Natural killer cell (primary cell): Measurements from ENCODE around the gene SNX12. TPM values are rescaled to one million over a fixed set of nuclear protein-coding genes. Genes with fewer than 3 reads are reported as not detected.

ENCODE experiments used
- ATAC-seq, 3 donors: fragments of 150-1000 bp in 2 of 3; fragments of 200-7000 bp in 1 of 3; cut with Tn5 transposase; 1 replicate in 1 of 3; 2 replicates in 2 of 3; pipeline ENCODE4 v1.10.0; 2021; ENCODE audit warnings: mild to moderate bottlenecking in 2 of 3, moderate library complexity in 2 of 3
- DNase-seq, 2 donors: peaks; one replicate each; pipeline versions ENCODE4 v3.0.0 to v3.0.0-alpha.2; 2013 to 2021; ENCODE audit warnings: mixed read lengths in 1 of 2
- H3K27ac ChIP-seq: one replicate; pipeline ENCODE4 v1.5.1; 2013; ENCODE audit warnings: mild to moderate bottlenecking, low read length
- H3K27me3 ChIP-seq: one replicate; pipeline ENCODE4 v1.6.1; 2013; ENCODE audit warnings: low read length; ENCODE audit not compliant: control insufficient read depth, insufficient read depth
- H3K36me3 ChIP-seq: one replicate; pipeline ENCODE4 v1.6.1; 2013; ENCODE audit warnings: low read length; ENCODE audit not compliant: control insufficient read depth, insufficient read depth
- H3K4me1 ChIP-seq: one replicate; pipeline ENCODE4 v1.6.1; 2013; ENCODE audit warnings: low read length; ENCODE audit not compliant: control insufficient read depth, insufficient read depth
- H3K4me3 ChIP-seq: one replicate; pipeline ENCODE4 v1.5.1; 2013; ENCODE audit warnings: low read length
- H3K9me3 ChIP-seq: one replicate; pipeline ENCODE4 v1.6.1; 2013; ENCODE audit warnings: low read length; ENCODE audit not compliant: control insufficient read depth, insufficient read depth
- H3K27ac Mint-ChIP-seq, 2 donors: one replicate each; pipeline ENCODE4 v1.8.0; 2022; ENCODE audit warnings: mild to moderate bottlenecking in 2 of 2, mixed read lengths in 2 of 2, moderate library complexity in 1 of 2
- H3K27me3 Mint-ChIP-seq, 2 donors: one replicate each; pipeline ENCODE4 v1.8.0; 2022; ENCODE audit warnings: low read depth in 2 of 2, mixed read lengths in 2 of 2
- H3K36me3 Mint-ChIP-seq: one replicate; pipeline ENCODE4 v1.8.0; 2022; ENCODE audit warnings: mixed read lengths
- H3K4me1 Mint-ChIP-seq, 2 donors: one replicate each; pipeline ENCODE4 v1.8.0; 2022; ENCODE audit warnings: mixed read lengths in 2 of 2
- H3K4me3 Mint-ChIP-seq: one replicate; pipeline ENCODE4 v1.8.0; 2022; ENCODE audit warnings: mild to moderate bottlenecking, moderate library complexity, mixed read lengths
- H3K9me3 Mint-ChIP-seq, 2 donors: one replicate each; pipeline ENCODE4 v1.8.0; 2022; ENCODE audit warnings: mixed read lengths in 2 of 2
- CTCF ChIP-seq: fragments of 200-600 bp; IDR thresholded peaks from one replicate; pipeline ENCODE4 v1.8.0; 2022; ENCODE audit warnings: antibody characterized with exemption
- whole genome bisulfite sequencing: methylation state at CpG from one replicate; pipeline ENCODE4 v1.1.7; 2013; ENCODE audit warnings: missing lambda C conversion rate; ENCODE audit not compliant: insufficient coverage; 5-methylcytosine and 5-hydroxymethylcytosine counted together
- intact Hi-C: fragments of 100-400 bp; cut with micrococcal nuclease; formaldehyde crosslinking; loops from one replicate; pipeline ENCODE4 v1.14.2; 2022
- total RNA-seq, 4 donors: library from RNA; stranded (reverse); fragments of 120-200 nt in 1 of 4; gene quantifications; one replicate each; pipeline versions ENCODE4 v1.2.3 to v1.2.4, GENCODE V29; 2013 to 2022

The SNX12 gene
- total RNA-seq, 3 donors from 2014 or later (not counting 1 experiment from before 2014, with no cell fraction given): 36.0 to 40.1 (median 38.6) TPM

GRCh38 chrX:71067712-71068043, 456 bp downstream of the SNX12 start:
- no peaks in the 10 kb centered on the region for H3K9me3 Mint-ChIP-seq
- DNase-seq (no peak), ATAC-seq (no peak)
- H3K4me3 Mint-ChIP-seq: peak overlapping the region; percentile 96
- H3K27me3 Mint-ChIP-seq: no peaks in the 10 kb centered on the region
- Histone ChIP-seq H3K27me3 (no peaks in the 10 kb centered on the region), H3K36me3 (no peaks in the 10 kb centered on the region), H3K9me3 (no peaks in the 10 kb centered on the region), H3K4me1 (peaks cover 9% of the 10 kb centered on the region), H3K27ac (peak overlapping the region; percentile 95), H3K4me3 (peak overlapping the region; percentile 85)
- H3K27ac Mint-ChIP-seq: peak overlapping the region; percentile 88 to 97
- no peaks in the 10 kb centered on the region for H3K36me3 Mint-ChIP-seq
- 0% methylated on average over 10 of the region's 10 CpGs for WGBS
- TF ChIP-seq CTCF: no peak
- peaks cover 11 to 21% of the 10 kb centered on the region in 2 donors for H3K4me1 Mint-ChIP-seq
- intact Hi-C loops: loop anchor here (1.0 to 5.0 kb wide), 2 partner anchors 29 to 45 kb away; partner anchors contain the start of gene IL2RG

DNA sequence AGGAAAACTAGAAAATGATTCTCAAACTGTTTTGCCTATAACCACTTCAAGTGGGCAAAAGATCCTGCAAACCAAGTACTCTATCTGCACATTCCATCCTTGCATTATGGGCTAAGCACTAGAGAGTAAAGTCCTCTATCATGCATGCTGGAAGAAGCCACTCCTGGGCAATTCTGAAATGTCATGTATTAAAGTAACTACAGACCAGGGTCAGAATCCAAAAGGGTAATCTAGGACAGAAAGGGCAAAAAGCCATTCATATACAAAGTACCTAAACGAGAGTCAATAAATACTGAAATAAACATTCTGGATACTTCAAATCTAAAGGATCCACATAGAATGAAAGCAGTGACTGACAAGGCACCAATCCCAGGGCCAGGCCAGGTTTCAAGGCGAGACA, 1.0 kb downstream of the SNX12 start:
- no peak for DNase-seq
- no peaks in the 10 kb centered on the region for H3K27me3 ChIP-seq
- Mint-ChIP-seq H3K4me3 (peak overlapping the region; percentile 96), H3K9me3 (no peaks in the 10 kb centered on the region), H3K4me1 (peaks cover 11 to 21% of the 10 kb centered on the region in 2 donors), H3K36me3 (no peaks in the 10 kb centered on the region), H3K27ac (peak overlapping the region; percentile 88 to 97), H3K27me3 (no peaks in the 10 kb centered on the region)
- peak overlapping the region; percentile 95 for H3K27ac ChIP-seq
- WGBS: 23% methylated on average over 2 of the region's 2 CpGs
- H3K4me3 ChIP-seq: peak overlapping the region; percentile 85
- intact Hi-C loops: loop anchor here (5.0 kb wide), 1 partner anchor 45 kb away; the partner anchor contains the start of gene IL2RG
- no peak for ATAC-seq
- peaks cover 9% of the 10 kb centered on the region for H3K4me1 ChIP-seq
- no peaks in the 10 kb centered on the region for H3K9me3 ChIP-seq
- no peak for TF ChIP-seq CTCF
- H3K36me3 ChIP-seq: no peaks in the 10 kb centered on the region

DNA sequence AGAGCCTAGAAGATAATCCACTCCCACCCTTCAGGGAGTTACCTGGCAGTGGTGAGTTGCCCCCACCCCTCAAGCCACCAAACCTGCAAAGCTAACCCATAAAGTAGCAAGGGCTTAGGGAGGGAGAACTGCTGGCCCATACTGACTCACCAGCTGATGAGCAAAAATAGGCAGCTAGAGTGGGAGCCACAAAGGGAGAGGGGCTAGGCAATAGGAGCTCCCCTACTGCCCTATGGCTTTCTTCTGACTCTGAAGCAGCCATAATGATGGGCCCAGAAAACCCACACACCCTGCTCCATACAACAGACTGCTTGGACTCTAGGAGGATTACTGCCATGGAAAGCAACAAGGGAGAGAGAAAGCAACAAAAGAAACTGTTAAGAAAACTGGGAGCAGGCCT, 8.0 kb downstream of the SNX12 start:
- peaks cover 20 to 29% of the 10 kb centered on the region in 2 donors for H3K4me1 Mint-ChIP-seq
- Histone ChIP-seq H3K4me1 (peaks cover 3% of the 10 kb centered on the region), H3K27me3 (no peaks in the 10 kb centered on the region), H3K9me3 (no peaks in the 10 kb centered on the region), H3K36me3 (peaks cover 22% of the 10 kb centered on the region), H3K27ac (no peak overlapping the region), H3K4me3 (no peak overlapping the region)
- DNase-seq (no peak), ATAC-seq (no peak)
- H3K27ac Mint-ChIP-seq: no peak overlapping the region
- H3K36me3 Mint-ChIP-seq: no peaks in the 10 kb centered on the region
- no peak for TF ChIP-seq CTCF
- no peaks in the 10 kb centered on the region for H3K9me3 Mint-ChIP-seq
- intact Hi-C loops: no loop called here
- no peaks in the 10 kb centered on the region for H3K27me3 Mint-ChIP-seq
- H3K4me3 Mint-ChIP-seq: no peak overlapping the region

DNA sequence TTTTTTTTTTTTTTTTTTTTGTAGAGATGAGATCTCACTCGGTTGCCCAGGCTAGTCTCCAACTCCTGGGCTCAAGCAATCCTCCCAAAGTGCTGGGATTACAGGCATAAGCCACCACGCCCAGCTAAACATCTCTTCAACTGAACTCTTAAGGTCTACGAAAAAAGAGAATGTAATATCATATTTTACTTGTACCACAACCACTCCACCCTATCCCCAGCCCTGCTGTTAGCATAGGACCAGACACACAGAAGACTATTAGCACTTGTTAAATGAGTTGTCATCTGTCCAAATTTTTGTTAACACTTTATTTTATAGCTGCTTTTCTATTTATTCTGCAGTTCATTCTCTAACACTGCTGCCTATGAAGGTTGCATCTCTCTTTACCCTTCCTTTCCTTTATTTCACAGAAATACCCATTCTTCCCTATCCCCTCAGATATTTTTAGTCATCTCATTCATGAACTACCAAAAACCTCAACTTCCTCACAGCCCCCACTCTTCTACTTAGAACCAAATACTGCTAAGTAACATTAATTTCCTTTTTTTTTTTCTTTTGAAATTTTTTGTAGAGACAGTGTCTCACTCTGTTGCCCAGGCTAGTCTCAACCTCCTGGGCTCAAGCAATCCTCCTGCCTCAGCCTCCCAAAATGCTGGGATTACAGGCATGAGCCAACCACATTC, 10.1 kb downstream of the SNX12 start:
- Histone ChIP-seq H3K36me3 (peaks cover 22% of the 10 kb centered on the region), H3K27ac (no peak overlapping the region), H3K4me1 (peaks cover 7% of the 10 kb centered on the region), H3K4me3 (no peak overlapping the region), H3K27me3 (no peaks in the 10 kb centered on the region), H3K9me3 (no peaks in the 10 kb centered on the region)
- H3K4me1 Mint-ChIP-seq: peaks cover 20% of the 10 kb centered on the region in 2 donors
- H3K27me3 Mint-ChIP-seq: no peaks in the 10 kb centered on the region
- DNase-seq (no peak), ATAC-seq (no peak)
- WGBS: 100% methylated on average over 1 of the region's 3 CpGs
- H3K4me3 Mint-ChIP-seq: peak overlapping the region; percentile 1
- intact Hi-C loops: no loop called here
- no peaks in the 10 kb centered on the region for H3K9me3 Mint-ChIP-seq
- H3K27ac Mint-ChIP-seq: peak overlapping the region; percentile 4 to 77
- no peaks in the 10 kb centered on the region for H3K36me3 Mint-ChIP-seq
- TF ChIP-seq CTCF: no peak
